HG03280 (cell line): ENCODE data around the gene LRTM2.

Experiments used
- ATAC-seq: cut with Tn5 transposase; IDR thresholded peaks from one replicate; pipeline ENCODE4 v1.9.1; 2021; ENCODE audit warnings: mild to moderate bottlenecking, moderate library complexity; ENCODE audit not compliant: unreplicated experiment

Gene LRTM2

GRCh38 chr12:1880153-1880845, 59.9 kb downstream of the LRTM2 start:
- no peak for ATAC-seq

- ATAC-seq = no peak
Observed at GRCh38 chr12:1880876-1881275, 60.5 kb downstream of the LRTM2 start.

- ATAC-seq = no peak
Observed at GRCh38 chr12:1881301-1881700, 60.9 kb downstream of the LRTM2 start.

DNA sequence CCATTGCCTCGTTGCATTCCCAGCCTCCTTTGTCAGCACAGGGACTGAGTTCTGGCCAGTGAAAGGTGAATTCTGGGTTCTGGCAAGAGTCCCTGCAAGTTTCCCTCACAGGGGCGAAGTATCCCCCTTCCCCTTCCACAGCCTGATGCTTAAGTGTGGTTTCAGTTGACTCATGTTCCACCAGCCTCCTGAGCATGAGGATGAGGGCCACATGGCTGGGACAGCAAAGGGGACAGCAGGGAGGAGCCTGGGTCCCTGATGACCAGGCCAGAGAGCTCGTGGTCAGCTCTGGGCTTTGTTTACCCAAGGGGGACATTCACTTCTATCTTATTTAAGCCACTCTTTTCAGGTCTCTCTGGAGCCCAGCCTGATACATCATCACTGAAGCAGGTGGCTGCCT, 61.6 kb downstream of the LRTM2 start:
- ATAC-seq = no peak

DNA sequence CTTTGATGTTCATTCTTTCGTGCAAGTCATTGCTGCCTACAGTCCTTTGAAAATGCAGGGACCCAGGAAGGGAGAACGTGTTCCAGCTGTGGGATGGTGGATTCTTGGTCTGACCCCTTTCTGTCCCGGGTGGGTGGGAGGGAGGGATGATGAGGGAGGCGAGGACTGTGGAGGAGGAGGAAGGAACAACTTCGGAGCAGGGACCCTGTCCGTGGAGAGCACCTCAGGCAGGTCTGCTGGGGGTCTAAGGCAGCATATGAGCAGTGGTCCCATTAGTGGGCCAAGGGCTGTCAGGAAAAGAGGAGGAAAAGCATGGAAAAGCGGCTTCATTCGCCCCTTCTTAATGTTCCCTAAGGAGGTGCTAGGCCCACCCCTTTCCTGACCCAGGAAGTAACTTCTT, 62.0 kb downstream of the LRTM2 start:
- ATAC-seq = no peak

DNA sequence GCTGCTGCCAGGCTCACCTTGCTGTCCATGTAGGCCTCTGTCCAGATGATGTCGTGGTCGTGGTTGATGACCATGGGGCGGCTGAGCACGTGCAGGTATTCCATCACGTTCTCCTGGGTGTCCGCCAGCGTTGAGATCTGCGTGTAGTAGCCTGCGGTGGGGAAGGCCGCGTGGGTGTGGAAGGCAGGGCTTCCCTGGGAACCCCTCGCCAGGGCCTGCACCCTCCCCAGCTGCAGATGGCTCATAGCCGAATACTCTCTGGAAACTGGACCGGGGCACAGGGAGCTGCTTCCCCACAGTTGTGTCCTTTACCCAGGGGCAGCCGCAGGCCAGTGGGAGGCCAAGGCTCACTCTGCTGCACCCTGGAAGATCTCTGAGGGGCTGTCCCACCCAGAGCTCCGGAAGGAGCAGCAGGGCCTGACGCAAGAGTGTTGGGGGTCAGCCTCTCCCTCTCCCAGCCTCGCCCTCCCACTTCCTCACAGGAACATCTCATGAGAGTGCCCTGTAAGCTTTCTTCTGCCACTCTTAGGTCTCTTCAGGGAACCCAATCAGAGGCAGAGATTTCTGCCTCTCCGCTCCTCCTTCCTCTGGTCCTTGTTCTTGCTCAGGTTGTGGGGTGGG, 62.6 kb downstream of the LRTM2 start:
- no peak for ATAC-seq

GRCh38 chr12:1883513-1883912, 63.1 kb downstream of the LRTM2 start:
- ATAC-seq = no peak

- ATAC-seq = no peak
Observed at GRCh38 chr12:1884651-1885050, 64.3 kb downstream of the LRTM2 start.

- ATAC-seq = no peak
Observed at GRCh38 chr12:1885082-1885596, 64.8 kb downstream of the LRTM2 start.

GRCh38 chr12:1885599-1886245, 65.4 kb downstream of the LRTM2 start:
- ATAC-seq = no peak
